GM21723 (cell line): ENCODE measurements around the gene TMEM11.
"Not testable (repeated sequence)": the region's sequence is repeated elsewhere in the genome, so short reads cannot be mapped to it uniquely, and the experiment has no call there.

ENCODE experiments used
- ATAC-seq: cut with Tn5 transposase; IDR thresholded peaks from one replicate; pipeline ENCODE4 v1.9.1; 2021; ENCODE audit warnings: mild to moderate bottlenecking, moderate library complexity; ENCODE audit not compliant: unreplicated experiment

The TMEM11 gene

DNA sequence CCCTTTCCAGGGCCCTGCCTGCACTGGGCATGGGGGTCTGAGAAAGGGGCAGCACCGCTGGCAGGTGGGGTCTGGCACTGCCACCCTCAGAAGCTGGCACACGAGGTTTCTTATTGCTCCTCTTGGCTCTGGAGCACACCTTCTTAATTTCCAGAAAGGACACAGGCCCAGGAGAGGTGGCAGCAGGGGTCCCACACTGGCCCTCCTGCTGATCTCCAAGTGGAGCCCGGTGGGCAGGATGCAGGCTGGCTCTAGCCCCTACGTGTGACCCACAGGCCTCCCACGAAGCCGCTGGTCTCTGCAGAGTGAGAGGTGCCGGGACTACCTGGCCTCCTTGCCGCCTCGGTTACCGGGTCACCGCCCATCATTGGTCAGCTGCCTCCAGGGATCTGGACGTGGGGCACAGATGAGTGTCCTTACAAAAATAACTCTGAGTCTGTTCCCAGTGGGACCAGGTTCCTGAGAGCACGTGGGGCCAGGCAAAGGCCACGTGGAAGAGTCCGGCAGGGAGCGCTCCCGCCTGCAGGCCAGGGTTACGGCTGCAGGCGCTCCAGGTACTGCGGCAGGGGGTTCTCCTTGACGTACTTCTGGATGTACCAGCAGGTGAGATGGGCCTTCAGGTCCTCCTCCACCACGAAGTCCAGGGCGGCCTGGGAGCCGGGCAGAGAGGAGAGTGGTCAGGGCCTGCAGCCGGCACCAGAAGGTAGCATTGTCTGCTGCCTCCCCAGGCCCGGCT is 29.0 kb upstream of the TMEM11 start:
- no peak for ATAC-seq

DNA sequence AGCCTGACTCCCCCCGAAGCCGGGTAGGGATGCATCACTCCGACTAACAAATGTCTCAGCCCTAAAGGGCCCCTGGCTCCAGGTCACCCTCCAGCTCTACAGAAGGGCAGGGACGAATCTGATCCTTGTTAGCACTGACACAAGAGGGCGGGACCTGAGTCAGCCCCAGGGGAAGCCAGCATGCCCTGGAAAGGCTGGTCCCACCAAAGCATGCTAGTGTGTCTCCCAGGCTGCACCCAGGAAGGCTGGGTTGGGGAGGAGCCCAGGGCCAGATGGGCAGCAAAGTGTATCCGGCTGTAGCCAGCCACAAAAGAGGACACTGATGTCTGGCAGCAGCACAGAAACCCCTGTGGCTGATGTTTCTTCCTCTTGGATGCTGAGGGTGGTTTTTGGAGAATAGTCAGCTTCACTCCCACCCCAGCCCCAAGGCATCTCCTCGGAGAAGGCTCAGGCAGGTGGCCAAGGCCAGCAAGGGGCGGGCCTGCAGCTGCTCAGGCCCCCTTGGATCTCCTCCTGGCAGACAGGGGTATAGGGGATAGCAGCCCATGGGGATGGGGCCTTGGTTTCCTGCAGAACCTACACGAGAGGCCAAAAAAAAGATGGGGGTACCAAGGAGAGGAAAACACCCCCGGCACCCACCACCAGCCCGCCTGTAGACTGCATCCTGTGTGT is 28.2 kb upstream of the TMEM11 start:
- ATAC-seq = no peak

DNA sequence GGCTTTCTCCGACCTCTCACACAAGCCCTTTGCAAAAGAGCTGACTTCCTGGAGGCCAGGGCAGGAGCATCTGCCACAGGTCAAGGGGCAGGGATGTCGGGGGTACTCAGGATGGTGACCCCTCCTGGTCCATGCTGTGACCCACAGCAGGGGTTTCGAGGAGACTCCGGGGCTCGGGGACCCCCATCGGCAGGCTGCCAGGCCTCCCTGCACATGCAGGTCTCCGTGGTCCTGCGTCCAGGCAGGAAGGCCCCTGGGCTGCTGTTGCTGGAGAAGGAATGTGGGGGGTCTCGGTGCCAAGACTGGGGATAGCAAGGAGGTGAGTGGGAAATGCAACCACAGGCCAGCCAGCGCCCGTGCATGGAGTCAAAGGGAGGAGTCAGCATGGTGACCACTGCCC is 27.6 kb upstream of the TMEM11 start:
- no peak for ATAC-seq

DNA sequence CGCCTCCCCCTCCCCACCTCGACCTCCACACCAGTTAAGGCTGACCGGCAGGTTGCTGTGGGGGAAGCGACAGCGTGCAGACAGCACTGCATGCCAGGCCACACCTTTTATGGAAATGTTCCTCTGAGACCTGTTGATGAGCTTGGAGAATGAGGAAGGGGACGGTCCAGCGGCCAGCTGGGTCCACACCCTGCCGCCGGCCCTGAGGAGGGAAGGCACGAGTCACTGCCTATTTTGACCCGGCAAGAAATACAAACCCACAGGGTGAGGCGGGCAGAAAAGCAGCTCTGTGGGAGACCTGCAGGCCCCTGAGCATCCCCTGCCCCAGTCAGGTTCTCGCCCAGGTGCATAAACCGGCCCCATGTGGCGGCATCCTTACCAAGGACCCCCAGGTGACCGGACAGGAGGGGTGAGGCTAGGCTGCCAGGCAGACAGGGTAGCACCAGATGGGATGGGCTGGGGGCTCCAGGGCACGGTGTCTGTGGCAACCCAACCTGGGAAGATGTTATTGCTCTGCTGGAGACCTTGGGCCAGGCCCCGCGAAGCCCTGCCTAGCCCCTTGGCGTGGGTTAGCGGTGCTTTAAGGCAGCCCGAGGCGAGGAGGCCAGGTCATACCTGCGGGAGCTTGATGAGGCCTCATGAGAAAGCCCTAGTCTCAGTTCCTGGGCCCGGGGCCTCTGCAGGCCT is 26.6 kb upstream of the TMEM11 start:
- ATAC-seq = no peak

DNA sequence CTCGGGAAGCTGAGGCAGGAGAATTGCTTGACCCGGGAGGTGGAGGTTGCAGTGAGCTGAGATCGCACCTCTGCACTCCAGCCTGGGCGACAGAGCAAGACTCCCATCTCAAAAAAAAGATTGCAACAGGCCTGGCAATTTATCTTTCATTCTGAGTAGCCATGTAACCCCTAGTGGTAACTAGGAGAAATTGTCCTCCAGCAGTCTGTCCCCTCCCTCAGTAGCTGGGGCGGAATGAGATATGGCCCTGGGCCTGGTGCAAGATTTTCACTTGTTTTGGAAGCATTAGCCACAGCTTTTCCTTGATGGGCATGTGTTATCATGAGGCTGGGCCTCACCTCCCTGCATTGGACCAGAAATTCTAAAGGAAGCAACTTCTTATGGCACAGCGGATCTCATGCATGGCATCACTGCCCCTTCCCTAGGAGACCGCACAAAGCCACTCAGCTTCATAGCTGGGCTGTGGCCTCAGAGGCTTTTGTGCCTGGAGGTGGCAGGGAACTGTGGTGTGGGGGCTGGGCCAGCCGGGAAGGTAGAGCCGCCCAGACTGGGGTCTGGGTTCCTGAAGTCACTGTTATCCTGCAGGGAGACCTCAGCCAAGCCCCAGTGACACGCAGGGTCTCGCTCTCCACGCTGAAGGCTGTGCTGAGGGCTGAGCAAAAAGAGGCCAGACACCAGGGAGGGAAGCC is 25.9 kb upstream of the TMEM11 start:
- ATAC-seq = no peak

DNA sequence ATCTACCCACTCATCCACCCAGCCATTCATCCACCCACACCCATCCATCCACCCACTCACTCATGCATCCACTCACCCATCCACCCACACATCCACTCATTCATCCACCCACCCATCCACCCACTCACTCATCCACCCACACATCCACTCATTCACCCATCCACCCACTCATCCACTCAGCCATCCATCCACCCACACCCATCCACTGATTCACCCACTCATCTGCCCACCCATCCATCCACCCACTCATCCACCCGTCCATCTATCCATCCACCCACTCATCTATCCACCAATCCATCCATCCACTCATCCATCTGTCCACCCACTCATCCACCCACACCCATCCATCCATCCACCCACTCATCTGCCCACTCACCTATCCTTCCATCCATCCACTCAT is 22.0 kb upstream of the TMEM11 start:
- ATAC-seq = no peak

DNA sequence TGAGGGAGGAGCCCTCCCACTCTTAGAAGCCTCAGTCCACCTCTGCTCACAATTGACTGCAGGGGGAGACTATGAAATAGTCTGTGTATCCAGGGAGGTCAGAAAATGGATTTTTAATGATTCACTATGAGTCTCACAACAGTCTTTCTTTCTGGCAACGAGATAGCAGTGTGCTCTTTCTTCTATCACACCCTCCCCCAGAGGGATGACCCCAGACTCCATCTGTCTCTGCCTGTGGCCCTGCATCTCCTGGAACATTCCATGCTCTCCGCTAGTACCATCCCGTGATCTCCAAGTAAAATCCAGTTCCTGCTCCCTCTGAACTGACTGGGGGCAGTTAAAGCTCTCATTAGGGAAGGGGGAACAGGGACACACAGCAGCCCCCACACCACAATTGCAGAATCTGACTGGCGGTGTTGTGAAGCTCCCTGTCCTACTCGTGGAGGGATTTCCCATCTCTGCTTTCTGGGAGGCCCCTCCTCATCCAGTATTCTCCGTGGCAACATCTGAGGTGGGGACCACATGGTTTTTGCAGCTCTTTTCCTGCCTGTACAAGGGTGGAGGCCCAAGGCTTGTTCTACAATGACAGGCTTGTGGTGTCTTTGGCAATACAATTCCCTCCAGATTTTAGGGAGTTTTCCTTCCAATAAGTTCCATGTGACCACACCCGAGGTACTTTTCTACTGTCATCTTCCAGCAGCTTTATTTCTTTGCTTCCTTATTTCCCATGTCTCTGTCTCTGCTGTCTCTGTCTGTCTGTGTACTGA is 19.8 kb upstream of the TMEM11 start:
- no peak for ATAC-seq

DNA sequence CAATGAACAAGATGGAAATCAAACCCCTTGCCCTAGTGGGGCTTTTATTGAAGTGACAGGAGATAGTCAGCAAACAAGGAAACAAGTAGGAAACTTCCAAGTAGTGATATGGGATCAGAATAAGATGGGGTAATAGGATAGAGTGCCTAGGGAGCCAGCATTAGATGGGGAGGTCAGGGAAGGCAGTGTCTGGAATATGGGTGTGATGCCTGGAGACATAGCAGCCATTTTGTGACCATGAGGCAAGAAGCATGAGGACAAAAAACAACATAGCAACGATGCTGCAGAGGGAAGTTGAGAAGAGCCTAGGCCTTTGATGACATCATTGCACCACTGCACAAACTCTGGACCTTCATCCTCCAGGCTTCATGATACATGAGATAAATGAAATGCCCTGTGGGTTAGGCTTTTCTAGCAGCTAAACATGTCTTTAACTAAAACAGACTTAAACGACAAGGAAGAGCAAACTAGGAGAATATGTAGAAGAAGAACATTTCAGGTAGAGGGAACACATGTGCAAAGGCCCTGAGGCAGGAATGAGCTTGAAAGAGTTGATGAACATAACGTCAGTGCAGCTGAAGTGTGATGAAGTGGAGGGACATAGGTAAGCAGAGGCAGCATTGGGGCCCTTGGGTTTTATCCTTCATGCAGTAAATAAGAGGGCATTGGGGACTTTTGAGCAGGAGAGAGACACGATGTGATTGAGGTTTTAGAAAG is 18.2 kb upstream of the TMEM11 start:
- ATAC-seq = no peak

DNA sequence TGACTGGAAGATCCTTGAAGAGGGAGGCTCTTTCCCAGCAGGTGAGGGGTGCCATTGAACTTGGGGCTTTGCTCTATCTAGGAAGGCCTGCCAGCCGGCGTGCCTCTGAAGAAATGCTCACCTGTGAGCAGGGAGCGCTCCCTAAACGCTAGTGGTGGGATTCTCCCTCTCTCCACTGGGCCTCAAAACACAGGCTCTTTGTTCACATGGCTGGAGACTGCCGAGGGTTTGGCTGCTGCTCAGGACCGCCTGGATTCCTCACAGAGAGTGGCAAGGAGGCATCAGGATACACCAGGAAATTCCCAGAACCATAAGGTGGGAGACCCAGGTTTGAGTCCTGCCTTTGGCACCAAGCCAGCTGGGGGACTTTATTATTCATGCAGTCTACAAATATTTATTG is 17.6 kb upstream of the TMEM11 start:
- ATAC-seq = no peak

DNA sequence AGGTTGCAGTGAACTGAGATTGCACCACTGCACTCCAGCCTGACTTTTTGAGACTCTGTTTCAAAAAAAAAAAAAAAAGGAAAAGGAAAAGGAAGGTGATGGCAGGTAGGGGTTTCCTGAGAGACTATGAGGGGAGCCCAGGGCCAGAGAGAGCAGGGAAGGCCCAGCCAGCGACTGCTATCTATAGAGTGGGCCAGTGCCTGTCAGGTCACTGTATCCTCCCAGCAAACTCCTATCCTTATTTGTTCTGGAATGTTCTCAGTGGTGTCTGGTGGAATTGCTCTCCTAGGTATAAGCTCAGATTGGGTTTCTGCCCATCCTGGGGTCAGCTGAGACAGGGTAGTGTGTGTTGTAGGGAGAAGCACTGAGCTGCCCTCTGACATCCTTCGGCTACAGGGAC is 14.9 kb upstream of the TMEM11 start:
- ATAC-seq = no peak

DNA sequence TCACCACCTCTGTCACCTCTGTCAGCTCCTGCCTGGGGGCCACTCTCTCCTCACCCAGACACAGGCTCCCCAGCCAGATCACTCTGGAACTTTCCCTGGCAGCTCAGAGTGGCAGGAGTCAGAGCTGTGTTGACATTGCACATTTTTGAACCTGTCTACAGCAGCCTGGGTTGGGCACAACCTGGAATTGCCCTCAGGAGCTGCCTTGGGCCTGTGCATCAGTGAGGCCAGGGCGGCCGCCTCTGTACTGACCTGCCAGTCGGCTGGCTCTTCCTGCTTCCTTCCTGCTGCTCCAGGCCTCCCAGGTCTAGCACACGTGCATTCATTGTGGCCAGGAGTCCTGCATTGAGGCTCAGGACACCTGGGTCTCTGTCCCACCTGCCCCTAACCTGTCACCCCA is 14.2 kb upstream of the TMEM11 start:
- no peak for ATAC-seq

DNA sequence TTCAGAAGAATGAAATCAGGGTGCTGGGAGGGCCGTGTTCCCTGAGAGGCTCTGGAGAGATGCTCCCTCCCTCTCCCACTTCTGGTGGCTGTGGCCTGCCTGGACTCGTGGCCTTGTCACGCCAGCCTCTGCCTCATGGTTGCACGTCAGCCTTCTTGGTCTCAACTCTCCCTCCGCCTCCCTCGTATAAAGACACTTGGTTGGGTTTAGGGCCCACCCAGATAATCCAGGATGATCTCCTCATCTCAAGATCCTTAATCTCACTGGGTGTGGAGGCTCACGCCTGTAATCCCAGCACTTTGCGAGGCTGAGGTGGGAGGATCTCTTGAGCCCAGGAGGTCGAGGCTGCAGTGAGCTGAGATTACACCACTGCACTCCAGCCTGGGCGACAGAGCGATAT is 13.3 kb upstream of the TMEM11 start:
- not testable (repeated sequence) for ATAC-seq

DNA sequence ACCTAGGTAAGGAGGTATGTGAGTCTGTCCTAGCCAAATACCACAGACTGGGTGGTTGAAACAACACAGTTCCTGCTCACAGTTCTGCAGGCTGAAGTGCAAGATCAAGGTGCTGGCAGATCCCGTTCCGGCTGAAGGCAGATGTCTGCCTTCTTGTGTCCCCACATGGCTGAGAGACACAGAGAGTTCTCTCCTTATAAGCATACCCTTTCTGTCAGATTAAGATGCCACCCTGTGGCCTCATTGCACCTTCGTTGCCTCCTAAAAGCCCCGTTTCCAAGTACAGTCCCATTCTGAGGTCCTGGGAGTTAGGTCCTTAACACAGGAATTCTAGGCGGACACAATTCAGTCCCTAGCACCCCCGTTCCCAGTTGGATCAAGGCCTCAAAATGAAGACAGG is 9.1 kb upstream of the TMEM11 start:
- no peak for ATAC-seq

DNA sequence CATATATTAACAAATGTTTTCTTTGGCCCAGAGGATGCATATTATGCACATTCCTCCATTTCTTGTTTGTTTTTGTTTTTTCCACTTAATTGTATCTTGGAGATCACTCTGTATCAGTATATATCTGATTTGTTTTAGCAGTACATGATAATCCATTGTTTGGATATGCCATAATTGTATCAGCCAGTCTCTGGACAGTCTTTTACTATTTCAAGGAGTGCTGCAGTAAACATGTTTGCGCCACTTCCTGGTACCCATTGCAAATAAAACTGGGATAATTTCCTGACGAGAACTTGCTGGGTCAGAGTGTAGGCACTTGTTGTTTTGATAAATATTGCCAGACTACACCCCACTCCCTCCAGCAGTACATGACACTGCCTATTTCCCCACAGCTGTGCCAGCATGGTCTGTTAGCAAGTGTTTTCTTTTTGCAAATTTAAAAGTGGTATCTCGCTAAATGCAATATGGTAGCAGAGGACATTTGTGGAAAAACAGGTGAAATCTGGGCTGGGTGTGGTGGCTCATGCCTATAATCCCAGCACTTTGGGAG is 4.9 kb upstream of the TMEM11 start:
- ATAC-seq = no peak

DNA sequence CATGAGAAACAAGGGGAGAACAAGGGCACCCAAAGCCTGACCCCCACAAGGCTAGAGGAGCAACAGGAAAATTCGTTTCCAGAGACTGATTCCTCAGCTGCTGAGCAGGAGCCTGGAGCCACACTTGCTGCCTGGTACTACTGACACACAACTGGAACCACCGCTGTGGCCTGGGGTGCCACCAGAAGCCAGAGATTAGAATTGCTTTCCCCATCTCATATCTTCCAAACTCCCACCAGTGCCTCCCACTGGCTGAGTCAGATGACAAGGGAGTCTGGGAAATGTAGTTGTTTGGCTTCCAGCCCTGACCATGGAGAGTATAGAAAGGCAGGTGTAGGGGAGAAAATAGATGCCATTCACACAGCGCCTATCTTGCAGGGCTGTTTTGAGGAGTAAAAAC is 4.1 kb upstream of the TMEM11 start:
- ATAC-seq = no peak

DNA sequence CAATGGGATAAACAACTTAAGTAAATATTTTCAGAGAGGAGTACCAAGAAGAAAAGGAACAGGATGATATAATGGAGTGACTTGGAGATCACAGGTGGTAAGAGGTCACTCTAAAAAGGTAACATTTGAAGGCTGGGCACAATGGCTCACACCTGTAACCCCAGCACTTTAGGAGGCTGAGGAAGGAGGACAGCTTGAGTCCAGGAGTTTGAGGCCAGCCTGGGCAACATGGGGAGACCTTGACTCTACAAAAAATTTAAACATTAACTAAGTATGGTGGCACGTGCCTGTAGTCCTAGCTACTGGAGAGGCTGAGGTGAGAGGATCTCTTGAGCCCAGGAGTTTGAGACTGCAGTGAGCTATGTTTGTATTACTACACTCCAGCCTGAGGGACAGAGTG is 3.4 kb upstream of the TMEM11 start:
- no peak for ATAC-seq

DNA sequence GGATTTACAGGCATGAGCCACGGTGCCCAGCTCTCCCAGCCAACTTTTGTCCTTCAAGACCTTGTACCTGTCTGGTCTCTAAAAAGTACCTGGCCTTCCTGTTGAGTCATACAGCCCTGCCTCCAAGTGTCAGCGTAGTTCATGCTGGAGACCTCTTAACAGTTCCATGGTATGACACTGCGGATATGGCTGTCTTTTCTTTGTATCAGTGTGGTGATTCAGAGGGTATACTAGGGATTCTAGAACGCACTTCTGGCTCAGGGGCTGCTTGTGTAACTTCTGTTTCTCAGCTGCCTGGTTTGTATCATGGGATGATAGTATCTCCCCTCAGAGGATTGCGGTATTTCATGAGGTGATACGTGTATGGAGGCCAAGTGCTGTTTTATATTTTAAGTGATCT is 2.0 kb upstream of the TMEM11 start:
- no peak for ATAC-seq

DNA sequence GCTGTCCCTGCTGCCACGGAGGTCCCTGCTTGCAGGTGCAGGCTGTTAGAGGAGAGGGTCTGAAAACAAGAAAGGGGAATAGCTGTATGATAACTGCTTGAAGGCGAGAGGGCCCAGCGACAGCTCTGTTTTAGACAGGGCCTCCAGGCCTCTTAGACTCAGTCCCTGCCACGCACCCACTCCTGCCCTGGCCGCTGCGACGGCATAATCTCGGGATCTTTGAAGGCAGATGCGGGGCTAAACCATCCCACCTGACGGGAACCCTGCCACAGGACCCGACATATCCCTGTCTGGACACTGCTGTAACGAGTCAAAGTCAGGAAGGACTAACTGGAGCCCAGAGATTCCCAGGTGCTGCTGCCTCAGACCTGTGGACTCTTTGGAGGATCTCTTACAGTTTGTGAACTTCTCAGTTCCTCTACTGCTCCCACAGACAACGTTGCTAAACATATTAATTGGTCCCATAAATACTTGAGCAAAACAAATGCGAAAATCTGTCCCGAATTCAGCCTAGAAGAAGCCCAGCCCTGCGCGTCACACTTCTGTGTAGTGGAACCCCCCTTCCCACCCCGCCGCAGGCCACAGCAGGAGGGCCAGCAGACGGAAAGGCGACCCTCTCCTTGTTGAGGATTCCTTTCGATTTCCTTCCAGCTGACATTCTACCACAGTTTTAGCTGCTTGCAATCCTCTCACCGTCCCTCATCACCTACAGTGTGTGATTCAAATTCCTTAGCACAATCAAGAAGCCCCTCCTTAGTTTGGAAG is 998 bp upstream of the TMEM11 start:
- peak; percentile 20 for ATAC-seq

DNA sequence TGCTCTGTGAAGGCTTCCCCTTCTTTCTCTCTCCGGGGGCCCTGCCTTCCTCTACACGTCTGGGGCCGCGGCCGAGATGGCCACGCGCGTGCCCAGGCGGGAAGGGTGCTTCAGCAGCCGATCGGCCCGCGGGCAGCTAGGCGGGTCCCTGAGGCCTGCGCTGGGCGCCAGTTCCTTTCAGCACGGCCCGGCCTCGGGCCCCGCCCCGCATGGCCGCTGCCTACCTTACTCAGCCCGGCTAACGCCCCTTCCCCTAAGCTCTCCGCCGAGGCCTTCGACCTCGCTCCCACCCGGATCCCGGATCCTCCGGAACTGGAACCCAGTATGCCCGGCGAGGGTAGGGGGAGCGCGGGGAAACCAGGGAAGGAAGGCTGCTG is 335 bp downstream of the TMEM11 start:
- ATAC-seq = peak; percentile 17
